Suppressor macrophage (primary cell): ENCODE results near the gene CCL18.
A peak's percentile ranks its signal among the peaks of the same experiment; 100 is the strongest.
"Not testable (repeated sequence)": the region's sequence is repeated elsewhere in the genome, so short reads cannot be mapped to it uniquely, and the experiment has no call there.

Experiments used
- DNase-seq, 4 experiments: peaks; one replicate each; pipeline ENCODE4 v3.0.0-alpha.2; 2020 to 2022

CCL18 gene

GRCh38 chr17:36104701-36105181 lies 40.7 kb downstream of the CCL18 start:
- peak; percentile 47 to 75 (median 72) for DNase-seq

- peak in 3 of 4 experiments; percentile 45 to 64 (median 59) for DNase-seq
Observed at GRCh38 chr17:36105781-36106492, 41.9 kb downstream of the CCL18 start.

GRCh38 chr17:36106493-36106835 lies 42.4 kb downstream of the CCL18 start:
- DNase-seq = no peak

GRCh38 chr17:36107660-36108059 lies 43.6 kb downstream of the CCL18 start:
- no peak for DNase-seq

- DNase-seq = peak; percentile 45 to 69 (median 64)
Observed at GRCh38 chr17:36108265-36108664, 44.2 kb downstream of the CCL18 start.

GRCh38 chr17:36111068-36111490 lies 47.0 kb downstream of the CCL18 start:
- DNase-seq = peak in 1 of 4 experiments; percentile 2

GRCh38 chr17:36112572-36112971 lies 48.5 kb downstream of the CCL18 start:
- DNase-seq = no peak

GRCh38 chr17:36113131-36113530 lies 49.1 kb downstream of the CCL18 start:
- DNase-seq = not testable (repeated sequence)

GRCh38 chr17:36114971-36115648 lies 51.0 kb downstream of the CCL18 start:
- not testable (repeated sequence) for DNase-seq

- not testable (repeated sequence) for DNase-seq
Observed at GRCh38 chr17:36115649-36115977, 51.5 kb downstream of the CCL18 start.

- no peak for DNase-seq
Observed at GRCh38 chr17:36117505-36118382, 53.7 kb downstream of the CCL18 start.

- no peak for DNase-seq
Observed at GRCh38 chr17:36118477-36119353, 54.6 kb downstream of the CCL18 start.

GRCh38 chr17:36120221-36120620 lies 56.1 kb downstream of the CCL18 start:
- DNase-seq = no peak

- not testable (repeated sequence) for DNase-seq
Observed at GRCh38 chr17:36121099-36121498, 57.0 kb downstream of the CCL18 start.
